H54 (cell line): ENCODE results near the gene P2RY11.
A peak's percentile ranks its signal among the peaks of the same experiment; 100 is the strongest.

Experiments
- DNase-seq: peaks from one replicate; pipeline ENCODE4 v3.0.0; 2011; ENCODE audit warnings: low spot score, mixed read lengths; ENCODE audit not compliant: insufficient read length
- FAIRE-seq: peaks from 3 replicates; lab custom pipeline; 2011; peaks lifted over from hg19 to GRCh38; lab: Jason Lieb, UNC
- POLR2A ChIP-seq: IDR thresholded peaks from 2 replicates; pipeline ENCODE4 v1.6.1; 2011; ENCODE audit warnings: low read depth, mild to moderate bottlenecking, low read length

The P2RY11 gene, protein sequence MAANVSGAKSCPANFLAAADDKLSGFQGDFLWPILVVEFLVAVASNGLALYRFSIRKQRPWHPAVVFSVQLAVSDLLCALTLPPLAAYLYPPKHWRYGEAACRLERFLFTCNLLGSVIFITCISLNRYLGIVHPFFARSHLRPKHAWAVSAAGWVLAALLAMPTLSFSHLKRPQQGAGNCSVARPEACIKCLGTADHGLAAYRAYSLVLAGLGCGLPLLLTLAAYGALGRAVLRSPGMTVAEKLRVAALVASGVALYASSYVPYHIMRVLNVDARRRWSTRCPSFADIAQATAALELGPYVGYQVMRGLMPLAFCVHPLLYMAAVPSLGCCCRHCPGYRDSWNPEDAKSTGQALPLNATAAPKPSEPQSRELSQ

GRCh38 chr19:10111405-10111811 is at the start of gene P2RY11:
TSS of gene P2RY11 (plus strand) at chr19:10111693. CDS start at chr19:10111722, 29 bp downstream.
- TF ChIP-seq POLR2A, result no peak
- no peak for FAIRE-seq
- no peak for DNase-seq

DNA sequence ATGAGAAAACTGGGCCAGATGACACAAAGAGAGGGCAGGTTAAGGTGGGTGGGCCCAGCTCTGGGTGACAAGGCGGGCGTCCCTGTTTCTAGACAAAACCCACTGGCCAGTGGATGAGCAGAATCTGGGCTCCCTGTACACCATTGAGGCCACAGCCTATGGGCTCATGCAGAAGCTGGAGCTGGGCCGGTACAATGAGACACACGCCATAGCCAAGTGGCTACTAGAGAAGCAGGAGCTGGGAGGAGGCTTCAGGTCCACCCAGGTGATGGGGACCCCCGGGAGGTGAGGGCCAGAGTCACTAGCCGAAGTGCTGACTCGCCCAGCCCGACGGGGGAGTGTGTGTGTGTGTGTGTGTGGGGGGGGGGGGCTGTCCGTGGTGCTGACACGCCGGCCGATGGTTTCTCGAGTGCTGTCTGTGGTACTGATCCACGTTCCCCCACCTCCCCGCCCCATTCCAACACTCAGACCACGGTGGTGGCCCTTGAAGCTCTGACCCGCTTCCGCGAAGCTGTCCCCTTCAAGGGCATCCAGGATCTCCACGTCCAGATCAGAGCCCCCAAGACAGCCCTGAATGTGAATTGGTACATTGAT is 49.7 kb upstream of the P2RY11 start:
- DNase-seq, result no peak
- FAIRE-seq, result no peak
- no peak for TF ChIP-seq POLR2A

- no peak for TF ChIP-seq POLR2A
- FAIRE-seq (no peak), DNase-seq (no peak)
Measured at GRCh38 chr19:10068205-10068604, 43.3 kb upstream of the P2RY11 start.

GRCh38 chr19:10069046-10069445 is 42.4 kb upstream of the P2RY11 start:
- no peak for TF ChIP-seq POLR2A
- no peak for FAIRE-seq
- DNase-seq, result no peak

DNA sequence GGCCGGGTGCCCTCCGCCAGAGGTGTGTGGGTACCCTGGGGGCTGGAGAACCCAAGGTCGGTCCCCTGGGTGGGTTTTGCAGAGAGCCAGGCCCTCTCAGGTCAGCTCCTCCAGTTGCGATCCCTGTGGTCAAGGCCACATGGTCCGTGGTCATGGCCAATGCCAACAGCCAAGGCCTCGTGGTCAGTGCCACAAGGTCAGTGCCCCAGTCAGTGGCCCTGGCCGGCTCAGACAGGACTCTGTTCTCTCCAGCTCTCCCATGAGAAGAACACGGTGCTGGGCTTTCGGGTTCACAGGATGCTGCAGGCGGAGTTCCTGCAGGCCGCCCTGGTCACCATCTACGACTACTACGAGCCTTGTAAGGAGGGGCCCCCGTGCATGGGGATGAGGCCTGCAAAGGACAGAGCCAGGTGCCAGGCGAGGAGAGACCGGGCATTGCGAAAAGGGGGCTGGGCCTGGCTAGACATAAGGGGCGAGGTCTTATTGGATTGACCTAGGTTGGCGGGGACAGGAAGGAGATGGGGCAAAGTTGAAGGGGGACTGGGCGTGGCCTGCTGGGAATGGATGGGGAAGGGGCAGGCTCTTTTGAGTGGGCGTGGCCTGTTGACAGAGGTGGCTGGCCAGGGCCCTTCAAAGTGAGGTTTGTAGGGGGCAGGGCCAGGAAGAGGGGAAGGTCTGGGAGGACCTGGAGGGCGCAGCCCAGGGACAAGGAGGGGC is 40.6 kb upstream of the P2RY11 start:
- DNase-seq (no peak), FAIRE-seq (no peak)
- no peak for TF ChIP-seq POLR2A

DNA sequence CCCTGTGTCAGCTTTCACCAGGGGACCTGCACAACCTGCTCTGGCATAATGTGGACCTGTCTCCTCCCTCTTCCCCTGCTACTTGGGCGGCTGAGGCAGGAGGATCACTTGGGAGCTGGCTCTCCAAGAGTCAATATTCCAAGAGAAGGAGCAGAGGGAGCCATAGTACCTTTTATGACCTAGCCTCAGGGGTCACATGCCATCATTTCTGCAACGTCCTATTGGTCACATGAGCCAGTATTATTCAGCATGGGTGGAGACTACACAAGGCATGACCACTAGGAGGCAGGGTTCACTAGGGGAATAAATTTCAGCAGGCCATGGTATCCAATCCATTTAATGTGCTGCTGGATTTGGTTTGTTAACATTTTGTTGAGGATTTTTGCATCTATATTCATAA is 37.3 kb upstream of the P2RY11 start:
- no peak for TF ChIP-seq POLR2A
- DNase-seq (no peak), FAIRE-seq (no peak)

GRCh38 chr19:10076535-10076934 is 35.0 kb upstream of the P2RY11 start:
- DNase-seq, result no peak
- no peak for FAIRE-seq
- no peak for TF ChIP-seq POLR2A

- no peak for TF ChIP-seq POLR2A
- no peak for FAIRE-seq
- DNase-seq, result no peak
Measured at GRCh38 chr19:10078329-10078728, 33.2 kb upstream of the P2RY11 start.

- FAIRE-seq (no peak), DNase-seq (no peak)
- TF ChIP-seq POLR2A, result no peak
Measured at GRCh38 chr19:10079031-10079453, 32.5 kb upstream of the P2RY11 start.

GRCh38 chr19:10083911-10084310 is 27.6 kb upstream of the P2RY11 start:
- FAIRE-seq (no peak), DNase-seq (no peak)
- TF ChIP-seq POLR2A, result no peak

DNA sequence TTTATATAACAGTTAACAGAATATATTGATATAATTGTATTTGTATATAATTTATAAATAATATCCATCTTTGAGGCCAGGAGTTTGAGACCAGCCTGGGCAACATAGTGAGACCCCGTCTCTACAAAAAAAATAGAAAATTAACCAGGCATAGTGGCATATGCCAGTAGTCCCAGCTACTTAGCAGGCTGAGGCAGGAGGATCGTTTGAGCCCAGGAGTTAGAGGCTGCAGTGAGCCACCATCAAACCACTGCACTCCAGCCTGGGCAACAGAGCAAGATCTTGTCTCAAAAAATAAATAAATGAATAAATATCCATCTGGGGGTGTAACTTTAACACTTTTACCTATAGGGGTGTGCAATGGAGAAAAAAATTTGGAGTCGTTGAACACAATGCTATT is 26.7 kb upstream of the P2RY11 start:
- FAIRE-seq (no peak), DNase-seq (no peak)
- TF ChIP-seq POLR2A, result no peak

GRCh38 chr19:10085641-10086590 is 25.6 kb upstream of the P2RY11 start, which contains the start of gene SHFL:
TSS of gene SHFL (plus strand) at chr19:10086317. CDS start at chr19:10086428, 111 bp downstream.
- TF ChIP-seq POLR2A, result no peak; the same call in 1 of the 2 replicates
- DNase-seq (peak; percentile 89), FAIRE-seq (no peak)

- DNase-seq (no peak), FAIRE-seq (no peak)
- no peak for TF ChIP-seq POLR2A
Measured at GRCh38 chr19:10086591-10087192, 24.8 kb upstream of the P2RY11 start.
